ENCODE data around the gene MORF4L2. TPM values are rescaled to one million over a fixed set of nuclear protein-coding genes. Genes with fewer than 3 reads are reported as not detected.
A peak's percentile ranks its signal among the peaks of the same experiment; 100 is the strongest.

The MORF4L2 gene
- polyA plus RNA-seq, 1 of the 3 experiments (the other 2 are of a cell fraction) = 221 TPM

GRCh38 chrX:103656617-103657016 lies 29.9 kb downstream of the MORF4L2 start:
- no peak overlapping the region for H3K4me2 ChIP-seq
- 0 out of 2 replicates have a peak overlapping the region, but pooled peaks have one; percentile 29 for H3K9ac ChIP-seq
- 0 out of 2 replicates have a peak overlapping the region, but pooled peaks have one; percentile 0 for H2AFZ ChIP-seq (ENCODE audit: low read depth)
- no peaks in the 10 kb centered on the region for H4K20me1 ChIP-seq (ENCODE audit: insufficient read depth)
- H3K9me3 ChIP-seq = no peaks in the 10 kb centered on the region
- no peaks in the 10 kb centered on the region for H3K4me1 ChIP-seq (ENCODE audit: control insufficient read depth in 1 of 2, insufficient read depth in 2 of 2, low read depth in 1 of 2, low read length in 1 of 2)
- H3F3A ChIP-seq (replicated peaks; ENCODE audit: insufficient read depth) = peaks cover 12% of the 10 kb centered on the region
- 0% methylated on average over 3 of the region's 3 CpGs for WGBS (ENCODE audit: low lambda C conversion rate)
- ChIA-PET POLR2A (no interaction called here), CTCF (interaction anchor here (1.0 to 1.2 kb wide), 2 partner anchors 26 to 53 kb away, joined by 3 read pairs; no protein-coding TSS in a partner anchor)
- H3K9me2 ChIP-seq = no peaks in the 10 kb centered on the region
- H3K27ac ChIP-seq (ENCODE audit: low read depth in 2 of 2, low read length in 1 of 2) = peak overlapping the region in 1 of 2 experiments; percentile 86; a peak in 2 of 4 replicates
- H3K27me3 ChIP-seq (ENCODE audit: insufficient read depth) = peaks cover 4% of the 10 kb centered on the region; the same call in 1 of the 2 replicates
- H3K4me3 ChIP-seq (ENCODE audit: low read depth in 2 of 2, low read length in 1 of 2) = no peak overlapping the region
- DNase-seq = no peak
- H3K36me3 ChIP-seq (replicated peaks in 1 of 2; ENCODE audit: control insufficient read depth in 1 of 2, insufficient read depth in 2 of 2, low read length in 1 of 2) = no peaks in the 10 kb centered on the region
- no peaks in the 10 kb centered on the region for H3K79me2 ChIP-seq (ENCODE audit: insufficient read depth)
- TF ChIP-seq GATA2 (CRISPR knock-in tag; IDR thresholded peaks at IDR 0.05) (no peak), RAD21 (IDR thresholded peaks at IDR 0.05; ENCODE audit: low read length) (no peak), RFX5 (IDR thresholded peaks at IDR 0.05; ENCODE audit: low read length) (no peak), USF2 (IDR thresholded peaks at IDR 0.05; ENCODE audit: borderline replicate concordance, low read depth, low read length) (no peak), POLR2AphosphoS5 (IDR thresholded peaks at IDR 0.05; ENCODE audit: low read depth, low read length) (peak; percentile 23; the same call in 1 of the 2 replicates), SIN3A (IDR thresholded peaks at IDR 0.05; ENCODE audit: borderline replicate concordance, low read depth, low read length) (no peak), TEAD4 (IDR thresholded peaks at IDR 0.05; ENCODE audit: borderline replicate concordance, insufficient read depth) (peak; percentile 65; the same call in 1 of the 2 replicates), ELF1 (IDR thresholded peaks at IDR 0.05) (no peak), YY1 (IDR thresholded peaks at IDR 0.05; ENCODE audit: low read depth) (no peak), MEF2A (IDR thresholded peaks at IDR 0.05; ENCODE audit: borderline replicate concordance, low read depth) (no peak), FOXM1 (IDR thresholded peaks at IDR 0.05; ENCODE audit: low read depth) (no peak), RCOR1 (IDR thresholded peaks at IDR 0.05; ENCODE audit: low read length) (no peak), CHD2 (IDR thresholded peaks at IDR 0.05; ENCODE audit: low read length, partially characterized antibody) (no peak), MXI1 (IDR thresholded peaks at IDR 0.05; ENCODE audit: low read depth, low read length) (no peak), JUND (IDR thresholded peaks at IDR 0.05) (peak; percentile 89), FOSL2 (IDR thresholded peaks at IDR 0.05; ENCODE audit: borderline replicate concordance, low read depth) (peak; percentile 95), RXRA (IDR thresholded peaks at IDR 0.05; ENCODE audit: borderline replicate concordance, low read depth) (peak; percentile 77; the same call in 1 of the 2 replicates), TAF1 (IDR thresholded peaks at IDR 0.05; ENCODE audit: borderline replicate concordance, low read depth, low read length) (no peak)
- TF ChIP-seq, protein P1, sequence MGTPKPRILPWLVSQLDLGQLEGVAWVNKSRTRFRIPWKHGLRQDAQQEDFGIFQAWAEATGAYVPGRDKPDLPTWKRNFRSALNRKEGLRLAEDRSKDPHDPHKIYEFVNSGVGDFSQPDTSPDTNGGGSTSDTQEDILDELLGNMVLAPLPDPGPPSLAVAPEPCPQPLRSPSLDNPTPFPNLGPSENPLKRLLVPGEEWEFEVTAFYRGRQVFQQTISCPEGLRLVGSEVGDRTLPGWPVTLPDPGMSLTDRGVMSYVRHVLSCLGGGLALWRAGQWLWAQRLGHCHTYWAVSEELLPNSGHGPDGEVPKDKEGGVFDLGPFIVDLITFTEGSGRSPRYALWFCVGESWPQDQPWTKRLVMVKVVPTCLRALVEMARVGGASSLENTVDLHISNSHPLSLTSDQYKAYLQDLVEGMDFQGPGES (IDR thresholded peaks at IDR 0.05; ENCODE audit: low read depth, low read length) = no peak
- TF ChIP-seq, protein P2, sequence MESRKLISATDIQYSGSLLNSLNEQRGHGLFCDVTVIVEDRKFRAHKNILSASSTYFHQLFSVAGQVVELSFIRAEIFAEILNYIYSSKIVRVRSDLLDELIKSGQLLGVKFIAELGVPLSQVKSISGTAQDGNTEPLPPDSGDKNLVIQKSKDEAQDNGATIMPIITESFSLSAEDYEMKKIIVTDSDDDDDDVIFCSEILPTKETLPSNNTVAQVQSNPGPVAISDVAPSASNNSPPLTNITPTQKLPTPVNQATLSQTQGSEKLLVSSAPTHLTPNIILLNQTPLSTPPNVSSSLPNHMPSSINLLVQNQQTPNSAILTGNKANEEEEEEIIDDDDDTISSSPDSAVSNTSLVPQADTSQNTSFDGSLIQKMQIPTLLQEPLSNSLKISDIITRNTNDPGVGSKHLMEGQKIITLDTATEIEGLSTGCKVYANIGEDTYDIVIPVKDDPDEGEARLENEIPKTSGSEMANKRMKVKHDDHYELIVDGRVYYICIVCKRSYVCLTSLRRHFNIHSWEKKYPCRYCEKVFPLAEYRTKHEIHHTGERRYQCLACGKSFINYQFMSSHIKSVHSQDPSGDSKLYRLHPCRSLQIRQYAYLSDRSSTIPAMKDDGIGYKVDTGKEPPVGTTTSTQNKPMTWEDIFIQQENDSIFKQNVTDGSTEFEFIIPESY (IDR thresholded peaks at IDR 0.05; ENCODE audit: borderline replicate concordance, low read depth) = 0 out of 2 replicates have a peak, but pooled peaks have one; percentile 60
- TF ChIP-seq, protein P3, sequence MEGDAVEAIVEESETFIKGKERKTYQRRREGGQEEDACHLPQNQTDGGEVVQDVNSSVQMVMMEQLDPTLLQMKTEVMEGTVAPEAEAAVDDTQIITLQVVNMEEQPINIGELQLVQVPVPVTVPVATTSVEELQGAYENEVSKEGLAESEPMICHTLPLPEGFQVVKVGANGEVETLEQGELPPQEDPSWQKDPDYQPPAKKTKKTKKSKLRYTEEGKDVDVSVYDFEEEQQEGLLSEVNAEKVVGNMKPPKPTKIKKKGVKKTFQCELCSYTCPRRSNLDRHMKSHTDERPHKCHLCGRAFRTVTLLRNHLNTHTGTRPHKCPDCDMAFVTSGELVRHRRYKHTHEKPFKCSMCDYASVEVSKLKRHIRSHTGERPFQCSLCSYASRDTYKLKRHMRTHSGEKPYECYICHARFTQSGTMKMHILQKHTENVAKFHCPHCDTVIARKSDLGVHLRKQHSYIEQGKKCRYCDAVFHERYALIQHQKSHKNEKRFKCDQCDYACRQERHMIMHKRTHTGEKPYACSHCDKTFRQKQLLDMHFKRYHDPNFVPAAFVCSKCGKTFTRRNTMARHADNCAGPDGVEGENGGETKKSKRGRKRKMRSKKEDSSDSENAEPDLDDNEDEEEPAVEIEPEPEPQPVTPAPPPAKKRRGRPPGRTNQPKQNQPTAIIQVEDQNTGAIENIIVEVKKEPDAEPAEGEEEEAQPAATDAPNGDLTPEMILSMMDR (IDR thresholded peaks at IDR 0.05) = no peak
- TF ChIP-seq, protein P4, sequence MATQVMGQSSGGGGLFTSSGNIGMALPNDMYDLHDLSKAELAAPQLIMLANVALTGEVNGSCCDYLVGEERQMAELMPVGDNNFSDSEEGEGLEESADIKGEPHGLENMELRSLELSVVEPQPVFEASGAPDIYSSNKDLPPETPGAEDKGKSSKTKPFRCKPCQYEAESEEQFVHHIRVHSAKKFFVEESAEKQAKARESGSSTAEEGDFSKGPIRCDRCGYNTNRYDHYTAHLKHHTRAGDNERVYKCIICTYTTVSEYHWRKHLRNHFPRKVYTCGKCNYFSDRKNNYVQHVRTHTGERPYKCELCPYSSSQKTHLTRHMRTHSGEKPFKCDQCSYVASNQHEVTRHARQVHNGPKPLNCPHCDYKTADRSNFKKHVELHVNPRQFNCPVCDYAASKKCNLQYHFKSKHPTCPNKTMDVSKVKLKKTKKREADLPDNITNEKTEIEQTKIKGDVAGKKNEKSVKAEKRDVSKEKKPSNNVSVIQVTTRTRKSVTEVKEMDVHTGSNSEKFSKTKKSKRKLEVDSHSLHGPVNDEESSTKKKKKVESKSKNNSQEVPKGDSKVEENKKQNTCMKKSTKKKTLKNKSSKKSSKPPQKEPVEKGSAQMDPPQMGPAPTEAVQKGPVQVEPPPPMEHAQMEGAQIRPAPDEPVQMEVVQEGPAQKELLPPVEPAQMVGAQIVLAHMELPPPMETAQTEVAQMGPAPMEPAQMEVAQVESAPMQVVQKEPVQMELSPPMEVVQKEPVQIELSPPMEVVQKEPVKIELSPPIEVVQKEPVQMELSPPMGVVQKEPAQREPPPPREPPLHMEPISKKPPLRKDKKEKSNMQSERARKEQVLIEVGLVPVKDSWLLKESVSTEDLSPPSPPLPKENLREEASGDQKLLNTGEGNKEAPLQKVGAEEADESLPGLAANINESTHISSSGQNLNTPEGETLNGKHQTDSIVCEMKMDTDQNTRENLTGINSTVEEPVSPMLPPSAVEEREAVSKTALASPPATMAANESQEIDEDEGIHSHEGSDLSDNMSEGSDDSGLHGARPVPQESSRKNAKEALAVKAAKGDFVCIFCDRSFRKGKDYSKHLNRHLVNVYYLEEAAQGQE (IDR thresholded peaks at IDR 0.05; ENCODE audit: low read depth, low read length) = no peak
- TF ChIP-seq, protein P5, sequence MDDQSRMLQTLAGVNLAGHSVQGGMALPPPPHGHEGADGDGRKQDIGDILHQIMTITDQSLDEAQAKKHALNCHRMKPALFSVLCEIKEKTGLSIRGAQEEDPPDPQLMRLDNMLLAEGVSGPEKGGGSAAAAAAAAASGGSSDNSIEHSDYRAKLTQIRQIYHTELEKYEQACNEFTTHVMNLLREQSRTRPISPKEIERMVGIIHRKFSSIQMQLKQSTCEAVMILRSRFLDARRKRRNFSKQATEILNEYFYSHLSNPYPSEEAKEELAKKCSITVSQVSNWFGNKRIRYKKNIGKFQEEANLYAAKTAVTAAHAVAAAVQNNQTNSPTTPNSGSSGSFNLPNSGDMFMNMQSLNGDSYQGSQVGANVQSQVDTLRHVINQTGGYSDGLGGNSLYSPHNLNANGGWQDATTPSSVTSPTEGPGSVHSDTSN (IDR thresholded peaks at IDR 0.05) = peak; percentile 40; the same call in 1 of the 2 replicates
